ENCODE results near the gene TCHHL1. TPM values are rescaled to one million over a fixed set of nuclear protein-coding genes. Genes with fewer than 3 reads are reported as not detected.
"Not testable (repeated sequence)": the region's sequence is repeated elsewhere in the genome, so short reads cannot be mapped to it uniquely, and the experiment has no call there.

Gene TCHHL1
- total RNA-seq, 1 donor from 2014 or later = 6.5 TPM

GRCh38 chr1:152084853-152085252 lies 4.0 kb downstream of the TCHHL1 start:
- no peak for TF ChIP-seq CTCF (conservative IDR thresholded peaks at IDR 0.05)
- Mint-ChIP-seq H3K9me3 (no peaks in the 10 kb centered on the region), H3K36me3 (no peaks in the 10 kb centered on the region), H3K27me3 (peaks cover 5% of the 10 kb centered on the region), H3K4me1 (ENCODE audit: unreplicated experiment) (no peaks in the 10 kb centered on the region), H3K4me3 (no peak overlapping the region), H3K27ac (no peak overlapping the region)
- DNase-seq (ENCODE audit: extremely low spot score, unreplicated experiment) = no peak

- H3K4me3 Mint-ChIP-seq; H3K36me3 Mint-ChIP-seq; H3K27ac Mint-ChIP-seq; H3K9me3 Mint-ChIP-seq; DNase-seq (ENCODE audit: extremely low spot score, unreplicated experiment); H3K4me1 Mint-ChIP-seq (ENCODE audit: unreplicated experiment); H3K27me3 Mint-ChIP-seq: not testable (repeated sequence)
Observed at GRCh38 chr1:152081026-152081425, 7.8 kb downstream of the TCHHL1 start.

DNA sequence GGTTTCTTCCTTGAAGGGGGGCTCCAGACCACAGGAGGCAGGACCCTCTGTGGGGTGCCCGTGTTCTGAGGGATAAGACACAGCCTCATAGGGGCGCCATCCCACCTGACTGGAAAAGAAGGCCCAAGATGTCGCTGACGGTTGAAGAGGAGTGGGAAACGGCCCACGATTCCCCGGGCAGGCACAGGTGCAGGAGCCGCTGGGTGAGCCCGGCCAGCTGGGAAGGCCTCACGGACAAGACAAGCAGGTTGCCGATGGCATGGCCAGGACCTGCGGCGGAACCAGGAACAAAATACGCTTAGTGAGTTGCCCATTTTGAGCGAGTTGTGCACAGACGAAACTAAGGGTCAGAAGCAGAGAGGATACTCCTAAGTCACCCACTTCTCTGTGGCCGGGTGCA lies 8.4 kb downstream of the TCHHL1 start:
- not testable (repeated sequence) for H3K4me1 Mint-ChIP-seq (ENCODE audit: unreplicated experiment); H3K4me3 Mint-ChIP-seq; H3K27me3 Mint-ChIP-seq; DNase-seq (ENCODE audit: extremely low spot score, unreplicated experiment); H3K36me3 Mint-ChIP-seq; H3K9me3 Mint-ChIP-seq; H3K27ac Mint-ChIP-seq

DNA sequence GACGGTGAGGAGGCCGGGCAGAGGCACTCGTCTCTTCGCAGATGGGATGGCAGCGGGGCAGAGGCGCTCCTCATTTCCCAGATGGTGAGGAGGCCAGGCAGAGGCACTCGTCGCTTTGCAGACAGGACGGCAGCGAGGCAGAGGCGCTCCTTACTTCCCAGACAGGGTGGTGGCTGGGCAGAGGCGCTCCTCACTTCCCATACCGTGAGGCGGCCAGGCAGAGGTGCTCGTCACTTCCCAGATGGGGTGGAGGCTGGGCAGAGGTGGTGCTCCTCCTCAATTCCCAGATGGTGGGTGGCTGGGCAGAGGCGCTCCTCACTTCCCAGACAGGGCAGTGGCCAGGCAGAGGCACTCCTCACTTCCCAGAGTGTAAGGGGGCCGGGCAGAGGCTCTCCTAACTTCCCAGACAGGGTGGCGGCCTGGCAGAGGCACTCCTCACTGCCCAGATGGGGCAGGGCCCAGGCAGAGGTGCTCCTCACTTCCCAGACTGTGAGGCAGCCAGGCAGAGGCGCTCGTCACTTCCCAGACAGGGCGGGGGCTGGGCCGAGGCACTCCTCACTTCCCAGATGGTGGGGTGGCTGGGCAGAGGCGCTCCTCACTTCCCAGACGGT lies 9.9 kb downstream of the TCHHL1 start:
- Mint-ChIP-seq H3K36me3 (no peaks in the 10 kb centered on the region), H3K27ac (no peak overlapping the region)

DNA sequence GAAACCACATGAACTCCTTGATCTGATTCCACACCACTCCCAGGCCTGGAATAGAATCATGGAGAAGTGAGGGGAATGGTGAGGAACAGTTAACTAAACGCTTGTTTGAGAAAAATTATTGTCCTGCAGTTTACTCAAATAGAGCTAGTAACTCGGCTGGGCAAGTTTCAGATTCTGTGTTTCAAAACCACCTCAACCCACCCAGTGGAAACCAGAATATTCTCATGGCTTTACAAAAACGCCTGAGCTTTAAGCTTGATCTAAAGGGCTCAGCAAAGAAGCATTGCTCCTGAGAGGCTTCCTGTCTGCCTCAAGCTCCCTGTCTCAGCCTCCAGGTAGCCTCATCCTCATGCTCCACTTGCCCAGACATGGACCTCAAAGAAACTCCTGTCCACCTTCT lies 16.6 kb downstream of the TCHHL1 start:
- H3K9me3 Mint-ChIP-seq = no peaks in the 10 kb centered on the region
- no peaks in the 10 kb centered on the region for H3K36me3 Mint-ChIP-seq
- peaks cover 44% of the 10 kb centered on the region for H3K27me3 Mint-ChIP-seq
- no peak overlapping the region for H3K27ac Mint-ChIP-seq
- TF ChIP-seq CTCF (conservative IDR thresholded peaks at IDR 0.05) = no peak
- H3K4me3 Mint-ChIP-seq = no peak overlapping the region
- no peaks in the 10 kb centered on the region for H3K4me1 Mint-ChIP-seq (ENCODE audit: unreplicated experiment)
- no peak for DNase-seq (ENCODE audit: extremely low spot score, unreplicated experiment)

More for the DNA sequence above, 9.9 kb downstream of the TCHHL1 start:
- no peak for DNase-seq (ENCODE audit: extremely low spot score, unreplicated experiment)
- H3K4me1 Mint-ChIP-seq (ENCODE audit: unreplicated experiment) = no peaks in the 10 kb centered on the region
- no peak overlapping the region for H3K4me3 Mint-ChIP-seq
- TF ChIP-seq CTCF (conservative IDR thresholded peaks at IDR 0.05) = no peak
- H3K27me3 Mint-ChIP-seq = peaks cover 16% of the 10 kb centered on the region
- no peaks in the 10 kb centered on the region for H3K9me3 Mint-ChIP-seq

GRCh38 chr1:152071123-152071522 lies 17.7 kb downstream of the TCHHL1 start:
- H3K4me1 Mint-ChIP-seq (ENCODE audit: unreplicated experiment) = no peaks in the 10 kb centered on the region
- no peak for DNase-seq (ENCODE audit: extremely low spot score, unreplicated experiment)
- peaks cover 43% of the 10 kb centered on the region for H3K27me3 Mint-ChIP-seq
- no peak overlapping the region for H3K4me3 Mint-ChIP-seq
- no peaks in the 10 kb centered on the region for H3K9me3 Mint-ChIP-seq
- no peaks in the 10 kb centered on the region for H3K36me3 Mint-ChIP-seq
- no peak overlapping the region for H3K27ac Mint-ChIP-seq
- TF ChIP-seq CTCF (conservative IDR thresholded peaks at IDR 0.05) = no peak

GRCh38 chr1:152067929-152068328 lies 20.9 kb downstream of the TCHHL1 start:
- Mint-ChIP-seq H3K4me1 (ENCODE audit: unreplicated experiment) (no peaks in the 10 kb centered on the region), H3K36me3 (no peaks in the 10 kb centered on the region), H3K27ac (no peak overlapping the region), H3K4me3 (no peak overlapping the region), H3K27me3 (peaks cover 35% of the 10 kb centered on the region), H3K9me3 (no peaks in the 10 kb centered on the region)
- no peak for TF ChIP-seq CTCF (conservative IDR thresholded peaks at IDR 0.05)
- DNase-seq (ENCODE audit: extremely low spot score, unreplicated experiment) = no peak
